Activated naive CD4-positive, alpha-beta T cell treated with anti-CD3 and anti-CD28 coated beads, Interleukin-2, amount 10 ng/mL, durations not matched to agents 7 days and 5 days (primary cell): ENCODE results near the gene CADPS.

Source experiments
- CTCF ChIA-PET: fragments of 350-600 bp; sonication (Branson Sonifier 250); formaldehyde crosslinking; loops from one replicate; lab custom pipeline; 2021; ENCODE audit warnings: antibody characterized with exemption; lab: Charles Lee
- DNase-seq: peaks from one replicate; pipeline ENCODE4 v3.0.0-alpha.2; 2020
- H3K27ac Mint-ChIP-seq: one replicate; pipeline ENCODE4 v1.8.0; 2021; ENCODE audit warnings: mild to moderate bottlenecking, moderate library complexity, mixed read lengths
- H3K27me3 Mint-ChIP-seq: one replicate; pipeline ENCODE4 v1.8.0; 2021; ENCODE audit warnings: mild to moderate bottlenecking, mixed read lengths
- H3K36me3 Mint-ChIP-seq: one replicate; pipeline ENCODE4 v1.8.0; 2021; ENCODE audit warnings: mixed read lengths
- H3K4me1 Mint-ChIP-seq: one replicate; pipeline ENCODE4 v1.8.0; 2021; ENCODE audit warnings: mixed read lengths
- H3K4me3 Mint-ChIP-seq: one replicate; pipeline ENCODE4 v1.8.0; 2021; ENCODE audit warnings: mild to moderate bottlenecking, moderate library complexity, mixed read lengths
- H3K9me3 Mint-ChIP-seq: one replicate; pipeline ENCODE4 v1.8.0; 2021; ENCODE audit warnings: mixed read lengths

The CADPS gene

DNA sequence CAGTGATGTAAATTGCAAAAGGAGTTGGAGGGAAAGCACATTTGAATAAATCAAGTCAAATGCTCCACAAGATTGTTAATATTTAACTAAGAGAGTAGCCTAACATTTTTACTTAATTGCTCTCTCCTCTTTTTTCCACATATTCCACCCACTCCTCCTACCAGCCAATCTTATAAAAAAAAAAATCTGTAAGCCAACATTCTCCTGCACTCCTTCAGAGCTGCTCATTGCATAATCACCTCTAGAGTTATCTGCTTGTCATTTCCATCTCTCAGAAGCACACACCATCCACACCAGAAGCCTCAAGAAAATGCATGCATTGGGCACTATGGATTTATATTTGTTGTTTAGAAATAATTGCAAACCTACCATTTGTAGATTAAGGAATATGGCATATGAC lies 64.1 kb downstream of the CADPS start:
- CTCF ChIA-PET, result no interaction called here

DNA sequence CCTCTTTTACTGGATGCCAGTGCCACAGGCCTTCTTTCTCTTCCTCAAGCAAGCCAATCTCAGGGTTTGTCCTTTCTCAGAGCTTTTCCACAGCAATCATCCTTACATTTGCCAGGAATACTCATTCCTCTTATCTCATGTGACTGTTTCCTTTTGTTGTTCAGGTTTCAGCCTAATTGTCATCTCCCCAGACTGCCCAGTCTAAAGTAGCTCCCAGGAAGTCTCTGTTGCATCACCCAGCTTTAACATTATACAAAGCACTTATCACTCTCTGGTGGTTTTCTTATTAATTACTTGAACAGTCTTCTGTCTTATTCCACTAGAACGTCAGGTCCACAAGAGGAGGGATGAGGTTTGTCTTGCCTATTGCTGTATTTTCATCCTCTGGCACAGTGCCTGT lies 65.8 kb downstream of the CADPS start:
- CTCF ChIA-PET, result no interaction called here
- Mint-ChIP-seq H3K27me3 (no peaks in the 10 kb centered on the region), H3K4me3 (no peak overlapping the region), H3K36me3 (no peaks in the 10 kb centered on the region), H3K27ac (no peak overlapping the region), H3K9me3 (no peaks in the 10 kb centered on the region), H3K4me1 (no peaks in the 10 kb centered on the region)
- DNase-seq, result no peak

More for the DNA sequence above, 64.1 kb downstream of the CADPS start:
- H3K9me3 Mint-ChIP-seq, result no peaks in the 10 kb centered on the region
- DNase-seq, result no peak
- no peak overlapping the region for H3K27ac Mint-ChIP-seq
- no peak overlapping the region for H3K4me3 Mint-ChIP-seq
- no peaks in the 10 kb centered on the region for H3K27me3 Mint-ChIP-seq
- H3K36me3 Mint-ChIP-seq, result no peaks in the 10 kb centered on the region
- no peaks in the 10 kb centered on the region for H3K4me1 Mint-ChIP-seq

DNA sequence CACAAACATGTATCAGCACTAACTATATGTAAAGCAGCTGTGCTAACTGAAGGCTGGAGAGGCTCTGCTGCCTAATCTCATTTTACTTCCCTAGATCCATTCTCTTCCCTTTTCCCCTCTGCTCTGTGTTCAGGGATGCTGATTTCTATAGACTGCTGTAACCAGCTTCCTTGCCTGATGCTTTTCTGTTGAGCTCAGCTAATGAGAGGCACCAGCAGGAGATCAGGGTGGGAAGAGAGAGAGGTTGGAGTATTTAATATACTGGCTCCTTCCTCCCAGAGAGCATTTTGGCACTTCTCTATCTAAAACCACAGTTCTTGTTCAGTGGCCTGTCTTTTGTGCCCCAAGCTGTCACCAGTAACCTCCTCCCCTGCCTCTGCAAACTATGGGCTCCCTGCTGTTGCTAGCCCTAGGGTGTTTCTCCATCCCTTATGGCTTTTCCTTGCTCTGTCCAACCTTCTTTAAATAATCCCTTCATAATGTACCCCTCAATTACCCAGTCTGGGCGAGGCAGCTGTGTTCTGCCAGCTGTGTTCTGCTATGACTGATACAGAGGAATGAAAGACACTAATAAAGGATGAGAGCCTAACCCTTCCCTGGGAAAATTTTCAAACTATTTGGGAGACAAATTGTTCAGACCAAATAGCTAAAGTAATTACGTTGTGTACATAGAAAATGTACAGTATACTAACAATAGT lies 69.5 kb downstream of the CADPS start:
- H3K9me3 Mint-ChIP-seq, result no peaks in the 10 kb centered on the region
- H3K27ac Mint-ChIP-seq, result no peak overlapping the region
- no peaks in the 10 kb centered on the region for H3K4me1 Mint-ChIP-seq
- DNase-seq, result no peak
- no peaks in the 10 kb centered on the region for H3K36me3 Mint-ChIP-seq
- H3K27me3 Mint-ChIP-seq, result no peaks in the 10 kb centered on the region
- CTCF ChIA-PET, result no interaction called here
- H3K4me3 Mint-ChIP-seq, result no peak overlapping the region

DNA sequence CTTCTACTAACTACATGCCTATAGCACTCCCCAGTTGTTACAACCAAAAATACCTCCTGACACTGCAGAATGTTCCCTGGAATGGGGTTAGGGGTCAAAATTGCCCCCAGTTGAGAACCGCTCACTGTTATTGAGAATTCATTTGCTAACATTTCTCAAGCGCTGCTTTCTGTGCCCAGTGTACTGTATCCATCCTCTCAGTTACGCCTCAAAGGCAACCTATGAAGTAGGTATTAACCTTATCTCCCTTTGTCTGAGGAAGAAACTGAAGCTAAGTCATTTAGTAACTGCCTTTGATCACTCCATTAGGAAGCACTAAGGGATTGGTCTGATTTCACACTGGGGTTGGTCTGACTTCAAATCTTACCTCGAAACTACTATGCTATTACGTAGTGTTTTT lies 70.1 kb downstream of the CADPS start:
- CTCF ChIA-PET, result no interaction called here
- Mint-ChIP-seq H3K4me3 (no peak overlapping the region), H3K36me3 (no peaks in the 10 kb centered on the region)

DNA sequence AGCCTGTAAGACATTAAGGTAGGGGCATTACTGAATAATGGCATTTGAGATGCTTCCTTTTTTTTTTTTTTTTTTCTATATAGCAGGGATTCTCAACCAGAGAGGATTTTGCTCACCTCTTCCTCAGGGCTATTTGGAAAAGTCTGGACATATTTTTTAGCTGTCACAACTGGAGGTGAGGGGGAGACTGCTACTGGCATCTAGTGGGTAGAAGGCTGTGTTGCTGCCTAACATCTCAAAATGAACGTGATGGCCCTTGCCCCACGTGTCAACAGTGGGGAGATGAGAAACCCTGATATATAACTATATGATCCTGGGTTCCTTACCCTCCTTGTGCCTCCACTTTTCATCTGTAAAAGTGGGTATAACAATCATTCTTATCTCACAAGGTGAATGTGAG lies 71.9 kb downstream of the CADPS start:
- CTCF ChIA-PET, result no interaction called here
- Mint-ChIP-seq H3K4me3 (no peak overlapping the region), H3K4me1 (no peaks in the 10 kb centered on the region), H3K27ac (no peak overlapping the region), H3K27me3 (no peaks in the 10 kb centered on the region), H3K36me3 (no peaks in the 10 kb centered on the region), H3K9me3 (no peaks in the 10 kb centered on the region)
- DNase-seq, result no peak

More for the DNA sequence above, 70.1 kb downstream of the CADPS start:
- Mint-ChIP-seq H3K27me3 (no peaks in the 10 kb centered on the region), H3K27ac (no peak overlapping the region), H3K9me3 (no peaks in the 10 kb centered on the region), H3K4me1 (no peaks in the 10 kb centered on the region)
- no peak for DNase-seq

DNA sequence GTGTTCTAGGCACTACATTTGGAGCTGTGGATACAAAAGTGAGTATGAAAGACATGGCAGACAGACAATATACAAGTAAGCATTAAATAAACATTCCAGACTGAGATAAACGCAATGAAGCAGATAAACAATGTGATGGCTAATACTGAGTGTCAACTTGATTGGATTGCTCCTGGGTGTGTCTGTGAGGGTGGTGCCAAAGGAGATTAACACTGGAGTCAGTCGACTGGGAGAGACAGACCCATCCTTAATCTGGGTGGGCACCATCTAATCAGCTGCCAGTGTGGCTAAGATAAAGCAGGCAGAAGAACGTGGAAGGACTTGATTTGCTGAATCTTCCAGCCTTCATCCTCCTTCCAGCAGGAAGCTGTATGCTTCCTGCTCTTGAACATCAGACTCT lies 77.2 kb downstream of the CADPS start:
- CTCF ChIA-PET, result no interaction called here
- Mint-ChIP-seq H3K4me1 (no peaks in the 10 kb centered on the region), H3K36me3 (no peaks in the 10 kb centered on the region), H3K9me3 (no peaks in the 10 kb centered on the region), H3K4me3 (no peak overlapping the region), H3K27ac (no peak overlapping the region), H3K27me3 (no peaks in the 10 kb centered on the region)
- DNase-seq, result no peak

DNA sequence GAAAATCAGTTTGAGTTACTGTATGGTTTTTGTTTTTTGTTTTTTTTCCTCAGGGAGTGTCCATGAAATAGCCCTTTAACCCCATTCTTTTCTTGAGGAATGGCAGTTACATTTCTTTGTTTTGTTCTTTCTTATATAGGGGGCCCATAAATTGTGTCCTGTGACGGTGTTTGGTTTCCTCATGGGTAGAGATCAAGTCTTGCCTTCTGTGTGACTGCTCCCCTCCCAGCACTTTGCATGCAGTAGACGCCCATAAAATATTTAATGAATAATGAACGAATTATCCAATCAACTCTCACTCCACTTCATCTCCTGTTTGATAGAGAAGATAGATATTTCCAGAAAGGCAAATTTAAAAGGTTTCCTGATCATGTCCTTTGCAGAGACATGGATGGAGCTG lies 78.1 kb downstream of the CADPS start:
- no peaks in the 10 kb centered on the region for H3K4me1 Mint-ChIP-seq

DNA sequence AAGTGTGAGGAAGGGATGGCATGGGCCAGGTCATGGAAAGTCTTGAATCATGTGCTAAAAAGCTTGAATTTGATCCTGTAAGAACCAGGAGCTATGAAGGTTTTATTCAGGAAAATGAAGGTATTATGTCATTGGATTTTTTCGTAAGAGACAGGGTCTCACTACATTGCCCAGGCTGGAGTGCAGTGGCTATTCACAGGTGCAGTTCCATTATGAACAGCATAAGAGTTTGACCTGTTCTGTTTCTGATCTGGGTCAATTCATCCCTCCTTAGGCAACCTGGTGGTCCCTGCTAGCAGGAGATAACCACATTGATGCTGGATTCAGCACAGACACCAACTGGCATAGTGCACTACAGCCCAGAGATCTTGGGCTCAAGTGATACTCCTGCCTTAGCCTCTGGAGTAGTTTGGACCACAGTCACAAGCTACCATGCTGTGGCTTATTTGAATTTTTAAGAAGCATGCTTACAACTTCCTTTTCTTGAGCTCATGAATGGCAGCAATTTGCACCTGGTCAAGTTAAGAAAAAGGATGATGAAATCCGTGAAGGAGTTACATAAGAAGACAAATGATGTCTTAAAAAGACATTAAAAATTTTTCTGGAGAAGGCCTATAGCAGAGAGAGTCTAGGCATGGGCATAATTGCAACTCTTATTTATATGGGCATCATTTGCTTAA lies 79.1 kb downstream of the CADPS start:
- CTCF ChIA-PET, result no interaction called here

More for the DNA sequence above, 78.1 kb downstream of the CADPS start:
- Mint-ChIP-seq H3K36me3 (no peaks in the 10 kb centered on the region), H3K9me3 (no peaks in the 10 kb centered on the region), H3K27ac (no peak overlapping the region), H3K27me3 (no peaks in the 10 kb centered on the region), H3K4me3 (no peak overlapping the region)
- CTCF ChIA-PET, result interaction anchor here (0.6 kb wide), 1 partner anchor 23 kb away, joined by 3 read pairs; no protein-coding TSS in a partner anchor
- DNase-seq, result no peak

DNA sequence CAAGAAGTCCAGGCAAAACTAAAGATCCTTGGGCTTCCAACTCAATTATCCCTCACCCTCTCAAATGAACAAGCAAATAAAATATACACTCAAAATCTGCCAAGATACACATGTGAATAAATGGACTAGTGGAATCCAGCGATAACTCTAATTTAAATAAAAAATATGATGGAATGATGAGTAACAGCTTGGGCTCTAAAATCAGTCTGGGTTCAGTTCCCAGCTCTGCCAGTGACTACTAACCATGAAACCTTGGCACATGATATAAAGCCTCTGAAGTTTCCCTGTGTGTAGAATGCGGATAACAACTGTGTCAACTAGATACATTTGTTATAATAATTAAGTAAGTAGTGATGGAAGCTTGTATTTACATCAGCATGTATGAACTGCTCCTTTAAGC lies 81.3 kb downstream of the CADPS start:
- DNase-seq, result no peak
- no peaks in the 10 kb centered on the region for H3K36me3 Mint-ChIP-seq
- H3K4me1 Mint-ChIP-seq, result no peaks in the 10 kb centered on the region
- CTCF ChIA-PET, result no interaction called here
- no peaks in the 10 kb centered on the region for H3K27me3 Mint-ChIP-seq
- no peak overlapping the region for H3K27ac Mint-ChIP-seq
- no peaks in the 10 kb centered on the region for H3K9me3 Mint-ChIP-seq
- no peak overlapping the region for H3K4me3 Mint-ChIP-seq

More for the DNA sequence above, 79.1 kb downstream of the CADPS start:
- no peaks in the 10 kb centered on the region for H3K9me3 Mint-ChIP-seq
- H3K27me3 Mint-ChIP-seq, result no peaks in the 10 kb centered on the region
- H3K4me1 Mint-ChIP-seq, result no peaks in the 10 kb centered on the region
- no peak overlapping the region for H3K27ac Mint-ChIP-seq
- H3K36me3 Mint-ChIP-seq, result no peaks in the 10 kb centered on the region
- DNase-seq, result no peak
- H3K4me3 Mint-ChIP-seq, result no peak overlapping the region

DNA sequence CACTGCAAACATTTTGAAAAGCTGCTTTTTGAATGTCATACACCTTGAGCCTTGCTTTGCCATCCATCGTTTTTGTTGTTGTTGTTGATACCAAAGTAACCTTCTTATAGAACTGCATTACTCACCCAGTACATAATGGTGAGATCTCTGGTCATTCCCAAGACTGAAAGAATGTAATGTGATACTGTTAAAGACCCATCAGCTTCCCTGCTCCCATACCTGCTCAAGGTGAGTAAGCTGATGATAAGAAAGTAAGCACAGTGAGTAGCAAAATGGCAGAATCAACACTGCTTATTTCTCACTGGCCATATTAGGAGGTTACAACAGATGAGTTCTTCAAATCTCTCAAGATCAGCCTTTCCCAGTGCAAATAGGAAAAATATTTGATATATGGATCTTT lies 89.8 kb downstream of the CADPS start:
- Mint-ChIP-seq H3K4me1 (no peaks in the 10 kb centered on the region), H3K27me3 (no peaks in the 10 kb centered on the region)
- CTCF ChIA-PET, result no interaction called here

DNA sequence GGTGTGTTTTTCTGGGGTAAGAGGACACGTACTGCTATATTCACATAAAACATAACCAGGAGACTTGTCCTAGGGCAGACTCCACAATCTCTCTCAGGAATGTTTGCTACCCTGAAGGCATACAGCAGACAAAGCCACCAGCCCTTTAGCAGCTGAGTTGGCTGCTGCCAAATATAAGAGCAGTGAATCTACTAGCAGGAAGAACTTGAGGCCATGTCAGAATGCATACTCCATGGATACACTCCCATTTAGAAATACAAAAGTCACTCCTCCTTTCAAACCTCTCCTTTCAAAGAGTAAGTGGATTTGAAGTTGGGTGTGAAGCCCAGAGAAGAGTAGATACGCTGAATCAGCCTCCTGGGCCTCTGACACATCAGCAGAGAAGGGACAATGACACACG lies 94.1 kb downstream of the CADPS start:
- DNase-seq, result no peak
- Mint-ChIP-seq H3K9me3 (no peaks in the 10 kb centered on the region), H3K27ac (no peak overlapping the region), H3K4me3 (no peak overlapping the region), H3K36me3 (no peaks in the 10 kb centered on the region), H3K27me3 (no peaks in the 10 kb centered on the region), H3K4me1 (no peaks in the 10 kb centered on the region)
- CTCF ChIA-PET, result no interaction called here

More for the DNA sequence above, 89.8 kb downstream of the CADPS start:
- Mint-ChIP-seq H3K4me3 (no peak overlapping the region), H3K27ac (no peak overlapping the region), H3K9me3 (no peaks in the 10 kb centered on the region), H3K36me3 (no peaks in the 10 kb centered on the region)
- no peak for DNase-seq

DNA sequence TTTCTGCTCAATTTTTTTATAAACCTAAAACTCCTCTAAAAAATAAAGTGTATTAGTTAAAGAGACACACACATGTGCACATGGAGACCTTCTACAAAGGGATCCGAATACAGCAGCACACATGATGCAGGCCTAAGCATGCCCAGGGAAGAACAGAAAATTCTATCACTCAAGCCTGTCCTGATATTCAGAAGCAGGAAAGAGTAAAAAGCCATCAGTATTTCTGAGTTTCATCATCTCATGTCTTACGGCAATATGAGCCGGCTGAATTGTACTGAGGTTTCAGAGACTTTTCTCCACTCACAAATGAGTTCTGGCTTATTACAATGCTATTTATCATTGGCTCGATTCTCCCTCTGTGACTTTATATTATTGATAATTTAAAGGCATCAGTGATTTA lies 97.5 kb downstream of the CADPS start:
- H3K4me3 Mint-ChIP-seq, result no peak overlapping the region
- CTCF ChIA-PET, result no interaction called here
- H3K27ac Mint-ChIP-seq, result no peak overlapping the region
- no peaks in the 10 kb centered on the region for H3K27me3 Mint-ChIP-seq
- no peak for DNase-seq
- H3K36me3 Mint-ChIP-seq, result no peaks in the 10 kb centered on the region
- H3K4me1 Mint-ChIP-seq, result no peaks in the 10 kb centered on the region
- no peaks in the 10 kb centered on the region for H3K9me3 Mint-ChIP-seq

DNA sequence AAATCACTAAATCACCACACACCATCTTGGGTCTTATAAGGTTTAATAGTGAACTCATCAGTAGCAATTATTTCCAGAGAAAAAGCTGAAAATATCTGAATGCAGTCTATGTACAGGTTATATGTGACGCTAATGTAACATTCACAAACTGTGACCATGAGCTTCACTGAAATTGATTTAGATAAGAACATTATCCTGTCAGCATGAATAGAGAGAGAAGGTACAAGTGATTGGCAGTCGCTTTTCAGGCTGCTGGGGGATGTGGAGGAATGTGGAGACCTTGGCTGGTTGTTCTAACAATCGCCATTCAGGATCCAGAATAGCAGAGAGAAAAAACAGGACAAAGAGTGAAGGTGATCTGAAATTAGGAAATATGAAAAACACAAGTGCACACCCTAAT lies 98.1 kb downstream of the CADPS start:
- H3K27ac Mint-ChIP-seq, result no peak overlapping the region
- H3K4me3 Mint-ChIP-seq, result no peak overlapping the region
- no peaks in the 10 kb centered on the region for H3K9me3 Mint-ChIP-seq
- no peaks in the 10 kb centered on the region for H3K4me1 Mint-ChIP-seq
- no peaks in the 10 kb centered on the region for H3K27me3 Mint-ChIP-seq
- CTCF ChIA-PET, result no interaction called here
- no peak for DNase-seq
- no peaks in the 10 kb centered on the region for H3K36me3 Mint-ChIP-seq

DNA sequence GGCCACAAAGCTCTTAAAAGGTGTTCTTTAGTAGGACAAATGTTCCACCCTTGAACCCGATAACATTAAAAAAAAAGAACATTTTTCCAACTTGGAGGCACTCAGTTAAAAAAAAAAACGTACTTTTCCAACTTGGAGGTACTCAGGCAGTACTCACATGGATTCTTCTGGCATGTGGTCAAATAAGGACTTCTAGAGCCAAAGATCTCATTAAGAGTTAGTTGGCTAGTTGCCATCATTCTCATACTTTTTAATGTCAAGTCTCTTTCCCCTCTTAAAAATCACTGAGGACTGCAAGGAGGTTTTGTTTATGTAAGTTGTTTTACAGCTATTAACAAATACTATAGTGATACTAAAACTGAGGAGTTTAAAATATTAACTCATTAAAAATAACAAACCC lies 101.0 kb downstream of the CADPS start:
- Mint-ChIP-seq H3K27me3 (no peaks in the 10 kb centered on the region), H3K9me3 (no peaks in the 10 kb centered on the region), H3K4me3 (no peak overlapping the region), H3K4me1 (no peaks in the 10 kb centered on the region), H3K27ac (no peak overlapping the region), H3K36me3 (no peaks in the 10 kb centered on the region)
- no peak for DNase-seq
- CTCF ChIA-PET, result interaction anchor here (0.6 kb wide), 1 partner anchor 23 kb away, joined by 3 read pairs; no protein-coding TSS in a partner anchor
